Activated CD8-positive, alpha-beta T cell treated with anti-CD3 and anti-CD28 coated beads for 36 hours (primary cell): ENCODE results near the gene POU2F2. TPM values are rescaled to one million over a fixed set of nuclear protein-coding genes. Genes with fewer than 3 reads are reported as not detected.

Experiments used
- ATAC-seq: fragments of 200-7000 bp; cut with Tn5 transposase; one replicate; pipeline ENCODE4 v1.10.0; 2021; ENCODE audit warnings: mild to moderate bottlenecking, moderate library complexity
- CTCF ChIA-PET: fragments of 350-600 bp; sonication (Branson Sonifier 250); formaldehyde crosslinking; loops from one replicate; lab custom pipeline; 2021; ENCODE audit warnings: antibody characterized with exemption; lab: Charles Lee
- POLR2A ChIA-PET: fragments of 350-600 bp; sonication (Branson Sonifier 250); formaldehyde crosslinking; loops from one replicate; lab custom pipeline; 2021; ENCODE audit warnings: antibody characterized with exemption; lab: Charles Lee
- DNase-seq: peaks from one replicate; pipeline ENCODE4 v3.0.0-alpha.2; 2020
- H3K27ac Mint-ChIP-seq: one replicate; pipeline ENCODE4 v1.8.0; 2021; ENCODE audit warnings: mild to moderate bottlenecking, mixed read lengths
- H3K27me3 Mint-ChIP-seq: one replicate; pipeline ENCODE4 v1.8.0; 2021; ENCODE audit warnings: mixed read lengths
- H3K36me3 Mint-ChIP-seq: one replicate; pipeline ENCODE4 v1.8.0; 2021; ENCODE audit warnings: low read depth, mixed read lengths
- H3K4me1 Mint-ChIP-seq: one replicate; pipeline ENCODE4 v1.8.0; 2021; ENCODE audit warnings: low read depth, mixed read lengths
- H3K4me3 Mint-ChIP-seq: one replicate; pipeline ENCODE4 v1.8.0; 2021; ENCODE audit warnings: mild to moderate bottlenecking, moderate library complexity, mixed read lengths
- H3K9me3 Mint-ChIP-seq: one replicate; pipeline ENCODE4 v1.8.0; 2021; ENCODE audit warnings: mixed read lengths
- intact Hi-C: fragments of 100-400 bp; cut with micrococcal nuclease; formaldehyde crosslinking; loops from one replicate; pipeline ENCODE4 v1.10.0; 2022
- total RNA-seq, 2 experiments: library from RNA; stranded (reverse); gene quantifications; one replicate each; pipeline ENCODE4 v1.2.3, GENCODE V29; 2021
- TF ChIP-seq, protein P1 (sequence below): fragments of 200-600 bp; IDR thresholded peaks from one replicate; pipeline ENCODE4 v1.8.0; 2022; ENCODE audit warnings: antibody characterized with exemption, mild to moderate bottlenecking

POU2F2 gene
- total RNA-seq, 2 experiments from 2014 or later, result 37.7 to 40.7 TPM

DNA sequence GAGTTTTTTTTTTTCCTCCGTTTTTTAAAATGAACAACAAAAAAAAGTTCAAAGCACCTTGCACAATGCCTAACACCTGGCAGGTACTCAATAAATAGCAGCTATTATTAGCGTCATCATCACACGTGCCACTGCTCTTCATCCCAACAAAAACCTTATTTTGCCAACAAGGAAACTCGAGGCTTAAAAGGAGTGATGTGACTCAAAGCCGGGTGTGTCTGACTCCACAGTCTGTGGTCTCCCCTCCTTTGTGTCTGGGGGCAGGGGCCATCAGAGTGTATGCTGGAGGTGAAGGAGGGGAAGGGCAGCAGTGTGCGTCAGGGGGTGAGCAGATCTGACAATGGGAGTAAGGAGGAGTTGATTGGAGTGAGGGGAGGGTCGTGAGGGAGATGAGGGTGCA, 34.1 kb upstream of the POU2F2 start:
- no peak overlapping the region for H3K27ac Mint-ChIP-seq
- H3K4me1 Mint-ChIP-seq, result no peaks in the 10 kb centered on the region
- intact Hi-C loops, result no loop called here
- H3K27me3 Mint-ChIP-seq, result no peaks in the 10 kb centered on the region
- ChIA-PET POLR2A (interaction anchor here (1.0 kb wide), 1 partner anchor 188 kb away, joined by 3 read pairs; no protein-coding TSS in a partner anchor), CTCF (interaction anchor here (0.8 to 1.4 kb wide), 4 partner anchors 10 to 33 kb away, joined by 3 to 4 read pairs (median 3); no protein-coding TSS in a partner anchor)
- DNase-seq (no peak), ATAC-seq (no peak)
- no peaks in the 10 kb centered on the region for H3K36me3 Mint-ChIP-seq
- H3K4me3 Mint-ChIP-seq, result no peak overlapping the region
- TF ChIP-seq, protein P1, sequence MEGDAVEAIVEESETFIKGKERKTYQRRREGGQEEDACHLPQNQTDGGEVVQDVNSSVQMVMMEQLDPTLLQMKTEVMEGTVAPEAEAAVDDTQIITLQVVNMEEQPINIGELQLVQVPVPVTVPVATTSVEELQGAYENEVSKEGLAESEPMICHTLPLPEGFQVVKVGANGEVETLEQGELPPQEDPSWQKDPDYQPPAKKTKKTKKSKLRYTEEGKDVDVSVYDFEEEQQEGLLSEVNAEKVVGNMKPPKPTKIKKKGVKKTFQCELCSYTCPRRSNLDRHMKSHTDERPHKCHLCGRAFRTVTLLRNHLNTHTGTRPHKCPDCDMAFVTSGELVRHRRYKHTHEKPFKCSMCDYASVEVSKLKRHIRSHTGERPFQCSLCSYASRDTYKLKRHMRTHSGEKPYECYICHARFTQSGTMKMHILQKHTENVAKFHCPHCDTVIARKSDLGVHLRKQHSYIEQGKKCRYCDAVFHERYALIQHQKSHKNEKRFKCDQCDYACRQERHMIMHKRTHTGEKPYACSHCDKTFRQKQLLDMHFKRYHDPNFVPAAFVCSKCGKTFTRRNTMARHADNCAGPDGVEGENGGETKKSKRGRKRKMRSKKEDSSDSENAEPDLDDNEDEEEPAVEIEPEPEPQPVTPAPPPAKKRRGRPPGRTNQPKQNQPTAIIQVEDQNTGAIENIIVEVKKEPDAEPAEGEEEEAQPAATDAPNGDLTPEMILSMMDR, result no peak
- no peaks in the 10 kb centered on the region for H3K9me3 Mint-ChIP-seq

GRCh38 chr19:42165146-42165545, 32.9 kb upstream of the POU2F2 start:
- H3K27ac Mint-ChIP-seq, result no peak overlapping the region
- ChIA-PET CTCF (interaction anchor here (0.6 to 1.4 kb wide), 4 partner anchors 11 to 32 kb away, joined by 3 to 4 read pairs (median 4); no protein-coding TSS in a partner anchor), POLR2A (interaction anchor here (0.6 kb wide), 1 partner anchor 1902 kb away, joined by 3 read pairs; no protein-coding TSS in a partner anchor)
- no peak for DNase-seq
- no peaks in the 10 kb centered on the region for H3K4me1 Mint-ChIP-seq
- no peaks in the 10 kb centered on the region for H3K36me3 Mint-ChIP-seq
- no peaks in the 10 kb centered on the region for H3K27me3 Mint-ChIP-seq
- no peaks in the 10 kb centered on the region for H3K9me3 Mint-ChIP-seq
- TF ChIP-seq, protein P1, result no peak
- intact Hi-C loops, result no loop called here
- no peak for ATAC-seq
- H3K4me3 Mint-ChIP-seq, result no peak overlapping the region

DNA sequence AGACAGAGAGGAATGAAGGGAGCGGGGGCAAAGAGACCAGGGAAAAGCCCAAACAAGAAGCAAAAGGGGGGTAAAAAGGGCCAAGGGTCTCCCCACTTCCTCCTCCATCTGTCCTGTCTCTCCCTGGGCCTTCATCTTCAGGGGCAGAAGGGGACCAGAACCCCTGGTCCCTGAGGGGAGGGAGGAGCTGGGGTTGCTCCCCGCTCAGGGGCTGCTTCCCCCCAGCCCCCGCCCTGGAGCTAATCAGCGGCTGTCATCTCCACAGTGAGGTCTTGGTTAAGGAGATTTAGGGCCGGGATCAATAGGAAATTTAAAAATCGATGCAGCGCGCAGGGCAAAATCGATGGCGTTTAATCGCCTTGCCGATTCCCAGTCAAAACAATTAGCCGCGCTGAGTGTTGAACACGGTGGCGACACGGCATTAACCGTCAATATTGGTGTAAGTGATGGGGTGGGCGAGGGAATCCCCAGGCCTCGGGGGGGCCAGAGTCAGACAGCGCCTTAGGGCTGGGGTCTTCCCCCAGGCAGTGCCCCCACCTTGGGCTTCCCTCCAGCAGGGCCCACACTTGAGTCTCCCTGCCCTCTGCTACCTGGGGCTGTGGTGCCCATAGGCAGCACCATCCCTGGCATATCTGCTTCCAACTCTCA, 29.5 kb upstream of the POU2F2 start:
- POLR2A ChIA-PET, result interaction anchor here (1.1 kb wide), 1 partner anchor 21 kb away, joined by 3 read pairs; no protein-coding TSS in a partner anchor
- TF ChIP-seq, protein P1, result no peak
- Mint-ChIP-seq H3K27ac (no peak overlapping the region), H3K36me3 (no peaks in the 10 kb centered on the region), H3K4me3 (no peak overlapping the region), H3K27me3 (no peaks in the 10 kb centered on the region), H3K9me3 (no peaks in the 10 kb centered on the region), H3K4me1 (no peaks in the 10 kb centered on the region)
- CTCF ChIA-PET, result no interaction called here
- DNase-seq (no peak), ATAC-seq (no peak)
- intact Hi-C loops, result no loop called here

DNA sequence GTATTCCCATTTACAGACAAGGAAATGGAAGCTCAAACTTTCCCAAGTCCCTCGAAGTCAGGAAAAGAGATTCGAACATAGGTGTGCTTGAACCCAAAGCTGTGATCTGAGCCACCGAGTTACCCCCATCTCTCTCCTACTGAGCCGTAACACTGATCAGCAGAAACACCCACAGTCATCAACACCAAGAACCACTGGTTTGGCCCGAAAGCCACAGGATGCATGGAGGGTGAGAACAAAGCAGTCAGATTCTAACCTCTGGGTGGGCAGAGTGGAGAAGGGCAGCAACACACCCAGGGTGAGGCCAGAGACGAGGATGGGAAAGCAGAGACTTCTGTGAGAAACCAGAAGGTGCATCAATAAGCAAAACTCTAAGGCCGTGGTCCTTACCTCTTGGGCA, 27.7 kb upstream of the POU2F2 start:
- Mint-ChIP-seq H3K9me3 (no peaks in the 10 kb centered on the region), H3K4me1 (peaks cover 4% of the 10 kb centered on the region), H3K4me3 (no peak overlapping the region), H3K27me3 (no peaks in the 10 kb centered on the region), H3K27ac (no peak overlapping the region), H3K36me3 (no peaks in the 10 kb centered on the region)
- DNase-seq, result no peak
- intact Hi-C loops, result no loop called here
- ChIA-PET POLR2A (no interaction called here), CTCF (interaction anchor here (1.1 to 3.0 kb wide), 4 partner anchors 17 to 281 kb away, joined by 3 to 10 read pairs (median 4); no protein-coding TSS in a partner anchor)
- TF ChIP-seq, protein P1, result no peak
- ATAC-seq, result no peak

- TF ChIP-seq, protein P1, result no peak
- POLR2A ChIA-PET, result interaction anchor here (0.7 kb wide), 1 partner anchor 1035 kb away, joined by 3 read pairs; no protein-coding TSS in a partner anchor
- intact Hi-C loops, result no loop called here
Measured at GRCh38 chr19:42158926-42159325, 26.7 kb upstream of the POU2F2 start.

More at GRCh38 chr19:42158926-42159325, 26.7 kb upstream of the POU2F2 start:
- no peaks in the 10 kb centered on the region for H3K9me3 Mint-ChIP-seq
- CTCF ChIA-PET, result interaction anchor here (0.9 to 3.0 kb wide), 4 partner anchors 18 to 282 kb away, joined by 3 to 10 read pairs (median 4); no protein-coding TSS in a partner anchor
- no peak for ATAC-seq
- no peak overlapping the region for H3K27ac Mint-ChIP-seq
- H3K36me3 Mint-ChIP-seq, result no peaks in the 10 kb centered on the region
- peaks cover 13% of the 10 kb centered on the region for H3K4me1 Mint-ChIP-seq
- H3K27me3 Mint-ChIP-seq, result no peaks in the 10 kb centered on the region
- no peak for DNase-seq
- H3K4me3 Mint-ChIP-seq, result no peak overlapping the region
